HG03432 (cell line): ENCODE results near the gene GCK.
"Not testable (repeated sequence)": the region's sequence is repeated elsewhere in the genome, so short reads cannot be mapped to it uniquely, and the experiment has no call there.

Experiments used
- ATAC-seq: cut with Tn5 transposase; IDR thresholded peaks from one replicate; pipeline ENCODE4 v1.9.1; 2021; ENCODE audit warnings: mild to moderate bottlenecking, moderate library complexity; ENCODE audit not compliant: unreplicated experiment

The GCK gene

DNA sequence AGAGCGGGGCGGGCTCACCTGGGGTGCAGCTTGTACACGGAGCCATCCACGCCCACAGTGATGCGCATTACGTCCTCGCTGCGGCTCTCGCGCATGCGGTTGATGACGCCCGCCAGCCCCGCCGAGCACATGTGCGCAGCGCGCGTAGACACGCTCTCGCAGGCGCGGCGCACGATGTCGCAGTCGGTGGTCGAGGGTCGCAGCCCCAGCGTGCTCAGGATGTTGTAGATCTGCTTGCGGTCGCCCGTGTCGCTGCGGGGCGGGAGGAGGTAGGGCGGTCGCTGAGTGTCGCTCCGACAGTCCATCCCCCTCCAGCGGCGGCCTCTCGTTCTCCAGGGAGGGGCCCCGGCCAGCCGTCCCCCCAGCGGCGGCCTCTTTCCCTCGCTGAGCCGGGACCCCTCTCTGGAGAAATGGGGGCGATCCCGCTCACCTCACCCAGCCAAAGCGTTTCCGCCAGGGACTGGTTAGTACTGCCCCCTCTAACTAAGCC lies 43.7 kb downstream of the GCK start:
- ATAC-seq: no peak

DNA sequence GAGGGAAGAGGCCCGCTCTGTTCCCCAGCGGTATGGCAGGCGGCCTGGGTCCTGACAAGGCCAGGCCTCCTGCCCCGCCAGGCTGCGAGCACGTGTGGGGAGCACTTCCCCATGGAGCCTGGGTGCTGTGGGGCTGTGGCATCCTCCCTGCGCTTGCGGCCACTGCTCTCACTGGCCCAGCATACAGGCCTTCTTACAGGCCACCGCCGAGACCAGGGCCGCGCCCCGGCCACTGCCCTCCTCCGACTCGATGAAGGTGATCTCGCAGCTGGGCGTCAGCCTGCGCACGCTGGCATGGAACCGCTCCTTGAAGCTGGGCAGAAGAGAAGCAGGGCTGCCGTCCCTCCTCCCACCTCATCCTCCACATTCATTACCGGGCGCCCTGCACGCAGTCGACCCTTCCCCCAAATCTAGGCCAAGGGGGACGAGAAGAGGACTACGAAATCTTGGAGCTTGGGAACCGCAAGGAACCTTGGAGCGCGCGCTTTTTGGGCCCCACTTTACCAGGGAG lies 44.2 kb downstream of the GCK start:
- ATAC-seq: no peak

DNA sequence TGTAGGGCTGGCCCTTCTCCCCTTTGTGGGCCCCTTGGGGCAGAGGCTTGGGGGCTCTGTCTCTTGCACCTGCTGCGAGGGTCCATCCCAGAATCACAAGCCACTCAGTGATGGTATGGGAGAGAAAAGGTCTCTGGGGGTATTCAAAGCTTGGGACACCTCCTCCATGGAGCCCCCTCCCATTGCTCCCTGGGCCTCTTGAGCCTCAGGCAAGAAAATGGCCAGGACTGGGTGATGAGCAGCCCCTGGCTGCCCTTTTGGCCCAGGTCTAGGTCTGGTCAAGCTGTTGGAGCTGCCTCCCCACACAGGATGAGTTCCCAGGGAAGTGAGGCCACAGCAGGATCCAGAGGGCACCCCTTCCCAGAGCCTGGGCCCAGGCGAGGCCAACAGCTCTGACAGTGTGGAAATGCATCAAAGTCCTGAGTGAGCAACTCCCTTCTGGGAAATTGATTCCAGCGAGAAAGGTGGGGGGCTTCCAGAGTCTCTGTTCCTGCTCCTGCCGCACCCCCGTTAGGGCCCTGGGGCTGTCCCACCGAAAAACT lies 44.7 kb downstream of the GCK start:
- no peak for ATAC-seq

DNA sequence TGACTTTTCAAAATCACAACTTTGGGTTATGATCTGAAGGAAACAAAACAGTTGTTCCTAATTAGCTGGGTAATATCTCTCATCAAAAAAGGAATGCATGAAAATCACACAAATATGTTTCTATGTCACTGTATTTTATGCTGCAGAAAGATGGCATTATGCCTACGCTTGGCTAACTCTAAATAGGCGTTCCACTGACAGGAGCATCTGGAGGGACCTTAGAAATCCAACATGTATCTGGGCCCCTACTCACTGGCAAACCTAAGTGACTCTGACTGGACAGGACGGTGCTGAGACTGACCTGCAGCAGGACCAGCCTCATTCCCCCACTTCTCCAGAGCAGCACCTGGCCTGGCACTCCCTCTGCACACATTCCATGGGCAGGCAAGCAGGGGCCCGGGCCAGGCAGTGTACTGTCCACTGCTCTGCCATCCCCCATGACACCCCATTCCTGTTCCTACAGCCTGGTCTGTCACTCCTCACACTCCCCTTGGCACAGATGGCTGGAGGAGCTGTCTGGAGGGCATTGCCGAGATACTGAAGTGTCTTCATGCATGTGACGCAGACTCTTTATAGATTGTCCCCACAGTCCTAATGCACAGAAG lies 45.5 kb downstream of the GCK start:
- no peak for ATAC-seq

DNA sequence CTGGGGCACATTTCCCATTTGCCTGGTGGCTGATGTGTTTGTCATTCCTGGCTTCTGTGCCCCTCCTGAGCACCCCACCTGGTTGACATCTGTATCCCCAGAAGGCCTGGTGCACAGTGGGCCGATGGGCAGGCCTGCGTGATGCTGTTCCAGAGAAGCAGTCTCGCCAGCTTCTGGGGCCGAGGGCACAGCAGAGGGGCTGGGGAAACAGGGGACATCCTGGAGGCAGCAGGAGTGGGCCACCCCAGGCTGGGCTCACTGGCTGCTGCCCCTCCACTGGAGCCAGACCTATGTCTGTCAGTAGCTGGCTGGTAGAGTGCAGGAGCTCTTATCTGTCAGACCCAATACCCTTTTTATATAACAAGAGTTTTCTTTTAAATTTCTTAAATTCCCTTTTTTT lies 47.2 kb downstream of the GCK start:
- no peak for ATAC-seq

DNA sequence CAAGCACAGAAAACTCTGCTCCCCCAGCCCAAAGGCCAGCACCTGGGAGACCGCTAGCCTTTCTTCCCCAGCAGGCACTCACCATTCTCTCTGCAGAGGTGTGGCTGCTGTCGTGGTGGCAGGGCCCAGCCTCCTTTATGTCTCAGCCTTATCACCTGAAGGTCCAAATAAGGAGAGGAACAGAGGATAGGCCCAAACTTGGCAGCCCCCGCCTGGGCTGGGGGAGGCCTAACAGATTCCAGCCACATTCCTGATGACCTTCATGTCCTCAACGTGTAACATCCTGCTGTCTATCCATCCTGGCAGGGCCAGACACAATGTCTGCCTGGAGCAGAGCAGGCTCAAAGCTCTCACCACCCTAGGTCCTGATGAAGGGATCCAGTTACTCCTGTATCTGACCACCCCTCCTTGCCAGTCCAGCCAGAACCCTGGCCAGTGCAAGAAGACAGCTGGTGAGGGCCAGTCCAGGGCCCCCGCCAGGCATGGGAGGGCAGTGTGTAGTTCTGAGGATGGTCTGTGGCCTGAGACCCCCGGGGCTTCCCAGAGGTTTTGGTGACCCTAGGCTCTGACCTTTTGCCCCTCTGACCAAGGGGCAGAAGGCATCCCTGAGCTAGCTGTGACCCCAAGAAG lies 47.9 kb downstream of the GCK start, which contains the start of gene MYL7:
TSS of gene MYL7 (minus strand) at position 112 of the 630 bp plus-strand sequence. CDS start at position 85, 27 bp downstream.
- ATAC-seq: no peak

DNA sequence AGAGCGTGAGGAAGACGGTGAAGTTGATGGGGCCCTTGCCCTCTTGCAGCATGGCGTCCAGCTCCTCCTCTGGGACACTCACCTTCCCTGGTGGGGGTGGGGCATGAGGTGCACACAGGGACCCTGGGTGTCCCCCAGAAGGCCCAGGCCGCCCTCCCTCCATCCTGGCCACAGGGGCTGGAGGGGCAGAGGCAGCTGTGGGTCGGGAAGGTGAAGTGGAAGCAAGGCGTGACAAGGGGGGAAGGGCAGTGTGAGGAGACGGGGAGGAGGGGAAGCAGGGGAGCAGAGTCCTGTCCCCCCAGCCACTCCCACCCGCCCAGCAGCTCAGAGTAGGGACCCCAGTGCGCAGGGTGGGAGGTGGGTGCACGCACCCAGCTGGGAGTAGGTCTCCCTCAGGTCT lies 48.9 kb downstream of the GCK start:
- no peak for ATAC-seq

DNA sequence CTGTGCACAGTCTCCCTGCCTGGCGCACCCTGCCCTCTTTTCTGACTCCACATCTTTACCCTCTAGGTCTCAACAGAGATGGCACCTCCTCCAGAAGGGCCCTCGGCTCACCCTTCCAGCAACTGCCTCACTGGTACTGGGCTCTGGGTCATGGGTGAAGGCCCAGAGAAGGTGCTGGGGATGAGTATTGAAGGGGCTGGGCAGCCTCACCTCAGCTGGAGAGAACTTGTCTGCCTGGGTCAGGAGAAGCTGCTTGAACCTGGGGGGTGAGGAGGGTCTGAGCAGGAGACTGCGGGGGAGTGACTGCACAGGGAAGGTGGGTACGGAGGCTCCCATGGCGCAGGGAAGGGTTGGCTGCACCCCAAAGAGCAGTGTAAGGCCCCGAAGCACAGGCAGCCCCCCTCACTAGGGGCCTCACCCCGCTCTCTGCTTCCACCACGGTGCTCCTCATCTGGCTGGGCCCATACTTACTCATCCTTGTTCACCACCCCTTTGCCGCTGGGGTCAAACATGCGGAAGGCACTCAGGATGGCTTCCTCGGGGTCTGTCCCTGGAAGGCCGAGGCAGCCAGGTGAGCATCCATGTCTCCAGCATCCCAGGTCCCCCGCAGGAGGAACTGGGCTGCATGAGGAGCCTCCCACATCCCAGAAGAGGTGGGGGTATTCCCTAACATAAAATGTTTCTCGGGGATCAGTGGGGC lies 49.8 kb downstream of the GCK start:
- no peak for ATAC-seq

DNA sequence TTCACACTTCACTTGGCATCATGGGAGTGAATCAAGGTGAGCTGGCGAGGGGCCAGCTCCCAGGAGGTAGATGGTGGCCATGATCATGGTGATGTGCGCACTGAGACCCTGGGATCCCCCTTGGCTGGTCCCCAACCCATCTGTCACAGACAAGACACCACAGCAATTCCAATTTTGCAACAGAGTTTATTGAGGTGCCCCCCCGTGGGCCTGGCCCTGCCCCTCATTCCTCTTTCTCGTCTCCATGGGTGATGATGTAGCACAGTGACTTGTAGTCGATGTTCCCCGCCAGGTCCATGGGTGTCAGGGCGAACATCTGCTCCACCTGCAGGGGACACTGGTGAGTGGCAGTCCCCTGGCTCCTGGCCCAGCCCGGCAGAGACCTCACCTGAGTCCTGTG lies 50.5 kb downstream of the GCK start:
- ATAC-seq: no peak

DNA sequence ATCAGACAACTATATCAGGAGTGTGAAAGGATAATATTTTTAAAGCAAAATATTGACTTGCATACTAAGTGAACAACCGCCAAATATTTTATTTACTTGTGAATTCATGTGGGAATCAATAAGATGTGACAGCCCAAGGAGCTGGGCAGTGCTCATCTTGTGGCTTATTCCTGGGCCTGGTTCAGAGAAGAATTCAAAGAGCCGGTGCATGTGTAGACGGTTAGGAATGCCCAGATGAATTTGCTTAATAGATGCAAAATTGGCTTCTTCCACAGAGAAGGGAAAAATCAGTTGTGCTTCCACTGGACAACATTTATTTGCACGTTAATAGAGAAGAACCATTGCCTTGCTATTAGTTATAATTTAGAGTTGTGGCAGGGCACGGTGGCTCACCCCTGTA lies 52.5 kb downstream of the GCK start:
- ATAC-seq: no peak

DNA sequence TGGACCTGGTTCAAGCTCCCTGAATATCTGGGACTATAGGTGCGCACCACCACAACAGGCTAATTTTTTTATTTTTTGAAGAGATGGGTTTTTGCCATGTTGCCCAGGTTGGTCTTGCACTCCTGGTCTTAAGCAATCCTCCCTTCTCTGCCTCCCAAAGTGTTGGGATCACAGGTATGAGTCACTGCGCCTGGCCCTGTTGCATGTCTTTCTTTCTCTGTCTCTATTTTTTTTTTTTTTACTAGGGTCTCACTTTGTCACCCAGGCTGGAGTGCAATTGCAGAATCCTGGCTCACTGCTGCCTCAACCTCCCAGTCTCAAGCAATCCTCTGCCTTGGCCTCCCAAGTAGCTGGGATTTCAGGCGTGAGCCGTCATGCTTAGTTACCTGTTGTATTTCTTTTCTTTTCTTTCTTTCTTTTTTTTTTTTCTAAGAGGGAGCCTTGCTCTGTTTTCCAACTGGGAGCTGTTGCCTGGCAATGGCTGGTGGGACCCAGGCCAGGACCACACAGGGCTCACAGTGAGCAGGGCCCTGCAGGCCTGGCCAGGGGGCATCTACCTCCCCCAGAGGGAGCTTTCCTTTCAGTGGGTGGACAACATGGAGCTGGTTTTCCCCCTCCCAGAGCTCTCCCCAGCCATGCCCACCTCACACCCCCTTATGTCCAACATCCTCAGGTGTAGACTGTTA lies 54.2 kb downstream of the GCK start:
- no peak for ATAC-seq

DNA sequence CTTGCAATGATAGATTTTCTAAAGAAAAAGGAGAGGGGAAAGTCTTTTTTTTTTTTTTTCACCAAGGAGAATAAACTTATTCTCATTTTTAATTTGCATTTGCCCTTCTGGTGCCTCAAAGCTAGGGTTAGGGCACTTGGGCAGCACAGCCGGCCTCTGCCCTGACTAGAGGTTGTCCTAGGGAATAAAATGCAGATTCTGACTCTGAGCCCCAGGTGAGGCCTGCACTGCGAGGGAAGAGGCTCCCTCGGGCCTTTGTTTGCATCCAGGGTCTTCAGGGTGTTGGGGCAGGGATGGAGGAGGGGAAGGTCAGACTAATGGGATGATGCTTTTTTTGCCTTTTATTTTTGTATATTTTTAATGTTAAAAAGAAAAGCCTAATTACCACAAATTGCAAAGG lies 55.9 kb downstream of the GCK start:
- no peak for ATAC-seq

DNA sequence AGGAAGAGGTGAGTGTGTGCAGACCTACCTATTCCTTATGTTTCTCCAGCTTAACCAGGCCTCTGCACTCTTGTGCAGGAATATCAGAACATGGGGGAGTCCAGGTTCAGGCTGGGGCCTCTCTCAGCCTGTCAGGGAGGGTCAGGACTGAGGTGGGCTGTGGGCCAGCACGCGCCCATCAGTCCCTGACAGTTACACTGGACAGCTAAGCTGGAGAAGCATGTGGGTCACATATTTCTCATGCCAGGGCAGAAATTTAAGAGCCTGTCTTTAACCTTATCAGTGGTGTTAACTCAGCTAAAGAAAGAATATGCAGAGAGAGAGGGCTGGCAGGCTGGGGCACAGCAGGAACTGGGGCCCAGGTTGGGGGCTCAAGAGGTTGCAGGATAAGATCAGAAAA lies 57.2 kb downstream of the GCK start:
- no peak for ATAC-seq

DNA sequence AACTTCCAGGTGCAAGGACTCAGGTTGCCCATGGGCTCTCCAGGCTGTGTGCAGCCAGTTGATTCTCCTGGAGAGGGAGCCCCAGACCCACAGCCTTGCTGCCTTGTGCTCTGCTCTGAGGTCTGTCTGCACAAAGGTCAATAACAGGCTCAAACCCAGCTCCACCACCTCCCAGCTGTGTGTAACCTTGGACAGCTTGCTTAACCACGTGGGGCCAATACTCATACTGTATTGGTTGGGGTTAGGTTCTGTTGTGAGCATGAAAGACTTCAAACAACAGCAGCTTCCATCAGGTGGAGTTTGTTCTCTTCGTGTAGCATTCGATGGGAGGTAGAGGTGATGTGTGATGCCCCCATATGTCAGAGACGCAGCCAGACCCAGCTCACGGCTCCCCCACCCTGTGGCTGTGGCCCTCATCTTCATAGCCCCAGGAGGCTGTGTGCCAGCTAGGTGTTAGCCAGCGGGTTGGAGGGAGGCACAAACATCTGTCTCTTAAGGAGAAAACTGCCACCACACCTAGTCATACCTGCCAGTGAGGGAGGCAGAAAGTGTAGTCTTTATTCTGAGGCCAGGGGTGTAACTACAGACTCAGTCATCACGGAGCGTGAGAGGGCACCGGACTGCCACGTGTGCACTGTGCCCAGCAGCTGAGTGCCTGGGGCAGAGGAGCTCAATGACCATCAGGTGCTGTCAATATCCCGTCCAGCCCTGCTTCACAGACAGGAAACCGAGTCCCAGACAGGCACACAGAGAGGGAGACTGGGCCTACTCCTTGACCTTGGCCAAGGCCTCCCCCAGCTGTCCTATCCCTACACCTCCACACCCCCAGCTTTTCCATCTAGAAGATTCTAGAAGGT lies 57.8 kb downstream of the GCK start:
- no peak for ATAC-seq

DNA sequence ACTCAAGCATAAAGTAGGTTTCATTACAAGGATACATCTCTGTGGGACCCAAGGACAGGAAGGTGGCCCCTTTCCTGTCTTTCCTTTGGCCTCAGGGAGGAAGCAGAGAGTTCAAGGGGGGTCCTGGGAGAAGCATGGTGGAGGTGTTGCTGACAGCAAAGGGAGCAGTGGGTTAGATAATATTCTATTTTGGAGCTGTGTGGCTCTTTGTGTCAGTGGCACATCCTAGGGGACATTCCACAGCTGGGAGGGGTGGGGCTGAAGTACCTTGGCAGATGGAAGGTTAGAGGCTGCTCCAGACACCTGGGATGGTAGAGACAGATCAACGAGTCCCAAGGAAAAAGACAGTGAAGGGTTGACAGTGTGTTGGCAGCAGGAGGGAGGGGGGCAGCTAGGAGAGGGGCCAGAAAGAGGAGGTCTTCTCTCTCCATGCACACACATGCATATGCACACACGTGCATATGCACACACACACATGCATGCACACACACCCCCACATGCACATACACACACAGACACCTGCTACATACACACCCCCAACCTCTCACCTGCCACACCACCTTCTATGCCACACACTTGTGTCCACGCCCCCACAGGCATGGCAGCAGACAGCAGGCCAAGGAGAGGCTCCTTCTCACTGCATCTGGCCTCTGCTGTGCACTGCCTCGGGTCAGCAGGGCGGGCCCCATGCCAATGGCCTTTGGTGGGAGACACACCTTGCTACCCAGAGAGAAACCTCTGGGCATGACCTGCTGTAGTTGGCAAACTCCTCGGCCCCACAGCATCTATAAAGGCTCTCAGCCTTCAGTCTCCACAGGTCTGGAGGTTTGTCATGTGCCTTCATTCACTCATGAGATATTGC lies 60.3 kb downstream of the GCK start:
- no peak for ATAC-seq

DNA sequence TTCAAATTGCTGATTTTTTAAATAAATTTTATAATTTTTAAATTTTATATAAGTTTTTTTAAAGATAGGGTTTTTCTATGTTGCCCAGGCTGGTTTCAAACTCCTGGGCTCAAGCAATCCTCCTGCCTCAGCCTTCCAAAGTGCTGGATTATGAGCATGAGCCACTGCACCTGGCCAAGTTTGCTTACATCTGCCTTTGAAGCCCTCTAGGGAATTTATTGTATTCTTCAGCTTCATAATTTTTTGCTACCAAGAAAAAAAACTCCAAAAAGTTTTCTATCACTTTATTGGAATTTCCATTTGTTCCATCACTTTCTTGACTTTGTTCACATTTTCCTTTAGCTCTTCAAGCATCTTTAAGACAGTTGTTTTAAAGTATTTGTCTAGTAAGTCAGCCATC lies 62.1 kb downstream of the GCK start:
- ATAC-seq: no peak

DNA sequence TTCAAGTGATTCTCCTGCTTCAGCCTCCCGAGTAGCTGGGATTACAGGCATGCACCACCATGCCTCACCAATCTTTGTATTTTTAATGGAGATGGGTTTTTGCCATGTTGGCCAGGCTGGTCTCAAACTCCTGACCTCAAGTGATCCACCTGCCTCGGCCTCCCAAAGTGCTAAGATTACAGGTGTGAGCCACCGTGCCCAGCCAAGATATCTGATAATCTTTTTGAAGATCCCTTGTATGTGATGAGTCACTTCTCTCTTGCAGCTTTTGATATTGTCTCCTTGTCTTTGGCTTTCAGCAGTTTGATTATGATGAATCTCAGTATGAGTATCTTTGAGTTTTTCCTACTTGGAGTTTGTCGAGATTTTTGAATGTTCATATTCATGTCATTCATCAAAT lies 62.7 kb downstream of the GCK start:
- ATAC-seq: not testable (repeated sequence)

DNA sequence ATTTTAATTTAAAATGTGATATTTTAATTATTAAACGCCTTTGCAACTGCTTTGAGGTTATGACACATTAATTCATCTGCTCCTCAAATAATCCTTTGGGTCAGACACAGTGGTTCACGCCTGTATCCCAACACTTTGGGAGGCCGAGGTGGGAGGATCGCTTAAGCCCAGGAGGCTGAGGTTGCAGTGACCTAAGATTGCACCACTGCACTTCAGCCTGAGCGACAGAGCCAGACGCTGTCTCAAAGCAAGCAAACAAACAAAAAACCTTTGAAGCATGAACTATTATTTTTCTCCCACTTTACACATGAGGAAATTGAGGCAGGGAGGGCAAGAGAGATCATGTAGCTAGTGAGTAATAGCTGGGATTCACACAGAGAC lies 64.4 kb downstream of the GCK start:
- no peak for ATAC-seq
